Spleen (tissue), 11 donors: ENCODE measurements around the gene DUSP2. TPM values are rescaled to one million over a fixed set of nuclear protein-coding genes. Genes with fewer than 3 reads are reported as not detected.

Experiments
- DNase-seq: peaks from one replicate; pipeline ENCODE4 v3.0.0-alpha.2; 2020
- H3K27ac ChIP-seq, 8 donors: fragments of 200-600 bp; sonication (generic) in 7 of 8; 1 replicate in 4 of 8; 2 replicates in 4 of 8; pipeline versions ENCODE4 v1.5.0 to v1.8.0; 2016 to 2021; ENCODE audit warnings: inconsistent platforms in 4 of 8, mild to moderate bottlenecking in 4 of 8, moderate library complexity in 1 of 8
- H3K27me3 ChIP-seq, 7 donors: fragments of 200-600 bp; sonication (generic) in 6 of 7; replicated peaks in 1 of 7; 1 replicate in 4 of 7; 2 replicates in 3 of 7; pipeline versions ENCODE4 v1.5.0 to v1.8.0; 2016 to 2021; ENCODE audit warnings: inconsistent platforms in 3 of 7, mild to moderate bottlenecking in 1 of 7
- H3K36me3 ChIP-seq, 6 donors: fragments of 200-600 bp; sonication (generic) in 5 of 6; 1 replicate in 4 of 6; 2 replicates in 2 of 6; pipeline versions ENCODE4 v1.5.0 to v1.8.0; 2016 to 2021; ENCODE audit warnings: inconsistent platforms in 2 of 6
- H3K4me1 ChIP-seq, 6 donors: fragments of 200-600 bp; sonication (generic) in 5 of 6; 1 replicate in 3 of 6; 2 replicates in 3 of 6; pipeline versions ENCODE4 v1.5.0 to v1.8.0; 2016 to 2021; ENCODE audit warnings: inconsistent platforms in 3 of 6
- H3K4me3 ChIP-seq, 8 donors: fragments of 200-600 bp; sonication (generic) in 7 of 8; 1 replicate in 4 of 8; 2 replicates in 4 of 8; pipeline versions ENCODE4 v1.5.0 to v1.8.0; 2016 to 2021; ENCODE audit warnings: inconsistent platforms in 4 of 8, mild to moderate bottlenecking in 4 of 8, moderate library complexity in 2 of 8
- H3K9me3 ChIP-seq, 8 donors: fragments of 200-600 bp; sonication (generic) in 7 of 8; 1 replicate in 4 of 8; 2 replicates in 4 of 8; pipeline versions ENCODE4 v1.5.0 to v1.8.0; 2016 to 2021; ENCODE audit warnings: inconsistent platforms in 4 of 8
- CTCF ChIP-seq, 11 experiments: fragments of 200-600 bp in 7 of 11; fragments of 450-650 bp in 4 of 11; sonication (generic) in 4 of 11; IDR thresholded peaks in 8 of 11; conservative IDR thresholded peaks in 3 of 11; 1 replicate in 7 of 11; 2 replicates in 4 of 11; pipeline versions ENCODE4 v1.4.0 to v1.8.0; 2016 to 2021; ENCODE audit warnings: antibody characterized with exemption in 11 of 11, inconsistent platforms in 4 of 11, mild to moderate bottlenecking in 1 of 11
- POLR2A ChIP-seq, 3 donors: fragments of 450-650 bp; IDR thresholded peaks; one replicate each; pipeline ENCODE4 v1.5.1; 2017; ENCODE audit warnings: antibody characterized with exemption in 3 of 3, mild to moderate bottlenecking in 1 of 3
- POLR2AphosphoS5 ChIP-seq, 3 donors: sonication (generic); formaldehyde crosslinking; IDR thresholded peaks; one replicate each; pipeline ENCODE4 v1.5.1; 2017; ENCODE audit warnings: antibody characterized with exemption in 3 of 3
- WGBS, 5 donors: extraction: QIAGEN DNeasy Blood & Tissue Kit in 3 of 5; methylation state at CpG; one replicate each; pipeline versions ENCODE4 v1.1.5 to v1.1.7; 2013 to 2018; 5-methylcytosine and 5-hydroxymethylcytosine counted together
- intact Hi-C: fragments of 100-400 bp; cut with DNase I; formaldehyde crosslinking; loops from one replicate; pipeline ENCODE4 v1.15.0; 2023; ENCODE audit warnings: low total_unique reads
- polyA plus RNA-seq, 3 donors: library from polyadenylated mRNA; stranded (reverse); fragments of 200-250 nt; gene quantifications; one replicate each; pipeline ENCODE4 v1.2.1, GENCODE V29; 2013
- total RNA-seq, 7 donors: library from RNA; depleted of rRNA in 3 of 7; stranded (reverse); fragments of >200 nt in 3 of 7; fragmentation: NEBNext Ultra II Directional in 4 of 7; extraction: Animal tissue kit (Norgen Biotek cat#: 25700) in 4 of 7; gene quantifications; one replicate each; pipeline versions ENCODE4 v1.1.0 to v1.2.1, GENCODE V29; 2016 to 2021
- donor health status: healthy with polysubstance abuse.
- donor health status: DM: no; HTN: no; CAD: no; lungs with moderate emphysema.
- donor health status: DM: no; HTN: no; CAD: no.
- donor health status: Bipolar disorder and iron deficiency.
- donor health status: healthy.
- donor health status: DM: no; HTN: no; CAD: no.
- donor health status: DM: yes; HTN: yes; CAD: no.

Gene DUSP2
- total and polyA plus RNA-seq, 10 donors = 24.2 to 88.0 (median 46.3) TPM

GRCh38 chr2:96113367-96113677, 31.9 kb downstream of the DUSP2 start:
- no peaks in the 10 kb centered on the region for H3K9me3 ChIP-seq
- TF ChIP-seq POLR2A (IDR thresholded peaks at IDR 0.05) (no peak), CTCF (IDR thresholded peaks at IDR 0.05 in 8 of 11, conservative IDR thresholded peaks at IDR 0.05 in 3 of 11) (peak in 1 of 11 experiments; percentile 19)
- intact Hi-C loops = no loop called here
- WGBS, 5 donors = 83 to 94% (median 87%) methylated on average over 7 of the region's 7 CpGs
- no peaks in the 10 kb centered on the region for H3K36me3 ChIP-seq
- peak; percentile 72 for DNase-seq
- H3K4me3 ChIP-seq = no peak overlapping the region
- peaks cover 3 to 56% (median 36%) of the 10 kb centered on the region in 6 donors for H3K4me1 ChIP-seq
- H3K27ac ChIP-seq = no peak overlapping the region
- H3K27me3 ChIP-seq = peaks cover 0 to 34% (median 20%) of the 10 kb centered on the region in 7 donors

GRCh38 chr2:96112501-96113366, 32.5 kb downstream of the DUSP2 start:
- H3K27ac ChIP-seq = no peak overlapping the region
- peaks cover 3 to 62% (median 35%) of the 10 kb centered on the region in 6 donors for H3K4me1 ChIP-seq
- TF ChIP-seq POLR2A (IDR thresholded peaks at IDR 0.05) = no peak
- TF ChIP-seq POLR2AphosphoS5 (IDR thresholded peaks at IDR 0.05) = no peak
- TF ChIP-seq CTCF (IDR thresholded peaks at IDR 0.05 in 8 of 11, conservative IDR thresholded peaks at IDR 0.05 in 3 of 11) = no peak
- H3K27me3 ChIP-seq = peaks cover 0 to 29% (median 14%) of the 10 kb centered on the region in 7 donors
- WGBS, 5 donors = 85 to 91% (median 90%) methylated on average over 9 of the region's 9 CpGs
- no peak overlapping the region for H3K4me3 ChIP-seq
- no peaks in the 10 kb centered on the region for H3K9me3 ChIP-seq
- peak; percentile 41 for DNase-seq
- H3K36me3 ChIP-seq = no peaks in the 10 kb centered on the region
- intact Hi-C loops = no loop called here

- 79 to 90% (median 83%) methylated on average over 7 of the region's 7 CpGs for WGBS, 5 donors
- intact Hi-C loops = no loop called here
- peak; percentile 64 for DNase-seq
- Histone ChIP-seq H3K9me3 (no peaks in the 10 kb centered on the region), H3K4me3 (no peak overlapping the region), H3K27ac (no peak overlapping the region), H3K4me1 (peaks cover 0 to 55% (median 28%) of the 10 kb centered on the region in 6 donors), H3K36me3 (no peaks in the 10 kb centered on the region), H3K27me3 (peaks cover 0 to 21% (median 13%) of the 10 kb centered on the region in 7 donors)
- TF ChIP-seq POLR2A (IDR thresholded peaks at IDR 0.05) (no peak), CTCF (IDR thresholded peaks at IDR 0.05 in 8 of 11, conservative IDR thresholded peaks at IDR 0.05 in 3 of 11) (no peak), POLR2AphosphoS5 (IDR thresholded peaks at IDR 0.05) (no peak)
Observed at GRCh38 chr2:96111823-96112500, 33.3 kb downstream of the DUSP2 start.

- 80 to 88% (median 83%) methylated on average over 4 of the region's 4 CpGs for WGBS, 5 donors
- Histone ChIP-seq H3K9me3 (peaks cover 0 to 3% (median under 1%) of the 10 kb centered on the region in 8 donors), H3K27me3 (peaks cover 0 to 15% (median 8%) of the 10 kb centered on the region in 7 donors), H3K36me3 (no peaks in the 10 kb centered on the region), H3K4me1 (peaks cover 0 to 48% (median 23%) of the 10 kb centered on the region in 6 donors), H3K4me3 (no peak overlapping the region), H3K27ac (no peak overlapping the region)
- TF ChIP-seq POLR2AphosphoS5 (IDR thresholded peaks at IDR 0.05) (no peak), CTCF (IDR thresholded peaks at IDR 0.05 in 8 of 11, conservative IDR thresholded peaks at IDR 0.05 in 3 of 11) (no peak), POLR2A (IDR thresholded peaks at IDR 0.05) (no peak)
- intact Hi-C loops = no loop called here
- DNase-seq = no peak
Observed at GRCh38 chr2:96111257-96111640, 34.0 kb downstream of the DUSP2 start.
